CD1c-positive myeloid dendritic cell (primary cell): ENCODE results near the gene TEX19.
"Not testable (repeated sequence)": the region's sequence is repeated elsewhere in the genome, so short reads cannot be mapped to it uniquely, and the experiment has no call there.

Experiments used
- DNase-seq: peaks from one replicate; pipeline ENCODE4 v3.0.0-alpha.2; 2016; ENCODE audit errors: extremely low spot score

Gene TEX19

GRCh38 chr17:82354804-82355308 is 4.2 kb upstream of the TEX19 start:
- no peak for DNase-seq

GRCh38 chr17:82355770-82356427 is 3.1 kb upstream of the TEX19 start:
- no peak for DNase-seq

- DNase-seq, result no peak
Measured at GRCh38 chr17:82356845-82357355, 2.1 kb upstream of the TEX19 start.

DNA sequence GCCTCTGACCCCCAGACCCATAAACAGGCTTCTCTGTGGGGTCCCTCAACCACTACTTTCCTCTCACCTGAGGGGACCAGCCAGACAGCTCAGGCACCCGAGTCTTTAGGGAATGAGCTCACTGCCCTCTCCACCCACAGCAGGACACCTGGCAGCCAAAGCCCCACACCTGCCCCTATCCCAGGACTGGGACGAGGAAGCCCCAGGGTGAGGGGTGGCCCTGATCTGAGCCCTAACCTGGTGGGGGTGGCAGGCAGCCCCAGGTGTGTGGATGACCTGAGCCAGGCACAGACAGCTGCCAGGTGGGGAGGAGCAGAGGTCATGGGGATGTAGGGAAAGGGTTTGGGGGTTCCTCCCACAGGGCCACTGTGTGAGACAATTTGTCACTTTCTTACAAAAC is 1.7 kb upstream of the TEX19 start:
- DNase-seq, result no peak

DNA sequence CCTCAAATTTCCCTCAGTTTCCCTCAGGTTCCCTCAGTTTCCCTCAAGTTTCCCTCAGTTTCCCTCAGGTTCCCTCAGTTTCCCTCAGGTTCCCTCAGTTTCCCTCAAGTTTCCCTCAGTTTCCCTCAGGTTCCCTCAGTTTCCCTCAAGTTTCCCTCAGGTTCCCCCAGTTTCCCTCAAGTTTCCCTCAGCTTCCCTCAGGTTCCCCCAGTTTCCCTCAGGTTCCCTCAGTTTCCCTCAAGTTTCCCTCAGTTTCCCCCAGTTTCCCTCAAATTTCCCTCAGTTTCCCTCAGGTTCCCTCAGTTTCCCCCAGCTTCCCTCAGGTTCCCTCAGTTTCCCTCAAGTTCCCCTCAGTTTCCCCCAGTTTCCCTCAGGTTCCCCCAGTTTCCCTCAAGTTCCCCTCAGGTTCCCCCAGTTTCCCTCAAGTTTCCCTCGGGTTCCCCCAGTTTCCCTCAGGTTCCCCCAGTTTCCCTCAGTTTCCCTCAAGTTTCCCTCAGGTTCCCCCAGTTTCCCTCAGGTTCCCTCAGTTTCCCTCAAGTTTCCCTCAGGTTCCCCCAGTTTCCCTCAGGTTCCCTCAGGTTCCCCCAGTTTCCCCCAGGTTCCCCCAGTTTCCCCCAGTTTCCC is 516 bp downstream of the TEX19 start:
- not testable (repeated sequence) for DNase-seq

- DNase-seq, result no peak
Measured at GRCh38 chr17:82361885-82362633, 3.0 kb downstream of the TEX19 start.

DNA sequence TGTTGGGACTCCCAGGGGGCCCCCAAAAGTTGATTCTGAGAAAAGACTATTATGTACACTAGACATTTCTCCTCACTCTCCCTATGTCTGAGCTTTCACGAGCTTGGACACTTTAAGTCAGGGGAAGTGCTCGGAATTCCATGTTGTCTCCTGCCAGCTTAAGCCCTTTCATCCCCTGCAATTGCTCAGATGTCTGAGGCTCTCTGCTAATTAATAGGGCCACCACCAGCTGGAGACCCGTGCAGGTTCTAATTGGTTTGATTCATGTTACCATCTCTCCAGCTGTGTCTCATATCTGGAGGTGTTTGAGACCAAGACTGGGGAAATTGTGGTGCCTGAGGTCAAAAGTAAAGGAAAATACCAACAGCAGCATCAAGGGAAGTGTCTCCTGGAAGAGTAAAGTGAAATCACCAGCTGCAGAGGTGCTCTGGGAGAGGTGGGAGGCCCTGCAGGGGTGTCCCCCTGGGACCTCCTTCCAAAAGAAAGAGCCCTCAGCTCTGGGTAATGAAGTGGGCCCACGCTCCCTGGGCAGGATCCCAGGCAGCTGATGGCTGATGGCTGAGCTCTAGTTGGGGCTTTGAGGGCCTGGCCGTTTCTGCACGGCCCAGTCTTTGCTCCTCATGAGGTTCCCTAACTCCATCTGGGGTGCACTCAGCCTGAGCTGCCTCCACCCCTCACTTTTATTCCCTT is 6.7 kb downstream of the TEX19 start:
- DNase-seq, result no peak

DNA sequence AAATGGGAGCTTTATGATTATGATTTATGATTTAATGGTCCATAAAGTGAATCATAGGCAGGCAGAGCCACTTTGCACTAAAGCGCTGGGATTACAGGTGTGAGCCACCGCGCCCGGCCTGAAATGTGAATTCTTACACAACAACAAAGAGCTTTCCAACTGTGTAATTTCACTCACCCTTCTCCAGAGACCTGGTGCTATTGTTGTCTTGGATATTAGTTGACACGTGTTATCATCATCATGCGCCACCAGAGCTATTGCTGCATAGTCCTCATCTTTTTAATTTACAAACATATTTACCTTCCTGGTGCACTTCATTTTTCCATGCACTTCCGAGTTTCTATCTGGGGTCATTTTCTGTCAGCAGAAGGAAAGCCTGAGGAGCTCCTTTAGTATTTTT is 7.7 kb downstream of the TEX19 start:
- no peak for DNase-seq

GRCh38 chr17:82367724-82368524 is 8.9 kb downstream of the TEX19 start:
- DNase-seq, result no peak

- DNase-seq, result no peak
Measured at GRCh38 chr17:82369211-82369610, 10.2 kb downstream of the TEX19 start.

- DNase-seq, result peak; percentile 42
Measured at GRCh38 chr17:82370471-82371332, 11.7 kb downstream of the TEX19 start.

GRCh38 chr17:82371333-82372248 is 12.5 kb downstream of the TEX19 start, which contains the start of gene UTS2R:
Gene UTS2R, plus strand, starts transcription at chr17:82371765. Its CDS starts 2,560 bp downstream, at chr17:82374325.
- DNase-seq, result no peak

- peak; percentile 91 for DNase-seq
Measured at GRCh38 chr17:82372249-82373071, 13.4 kb downstream of the TEX19 start.

GRCh38 chr17:82373072-82373452 is 14.0 kb downstream of the TEX19 start:
- not testable (repeated sequence) for DNase-seq

- DNase-seq, result no peak
Measured at GRCh38 chr17:82373731-82374625, 14.9 kb downstream of the TEX19 start.

GRCh38 chr17:82374626-82375331 is 15.7 kb downstream of the TEX19 start:
- no peak for DNase-seq
